GM12878 (cell line): ENCODE measurements around the gene GNGT2. TPM values are rescaled to one million over a fixed set of nuclear protein-coding genes. Genes with fewer than 3 reads are reported as not detected.
A peak's percentile ranks its signal among the peaks of the same experiment; 100 is the strongest.

Experiments used
- E4F1 ChIP-seq: fragments of 450-650 bp; IDR thresholded peaks from 2 replicates; pipeline ENCODE4 v1.6.1; 2018; ENCODE audit warnings: borderline replicate concordance, mild to moderate bottlenecking; ENCODE audit not compliant: partially characterized antibody
- EZH2 ChIP-seq: IDR thresholded peaks from 2 replicates; pipeline ENCODE4 v1.6.1; 2012; ENCODE audit warnings: low read depth, mild to moderate bottlenecking, control low read depth, inconsistent platforms, low read length, borderline replicate concordance; ENCODE audit not compliant: control insufficient read depth
- IRF5 ChIP-seq: fragments of 450-650 bp; IDR thresholded peaks from 2 replicates; pipeline ENCODE4 v1.6.1; 2017; ENCODE audit warnings: borderline replicate concordance
- MEF2A ChIP-seq: IDR thresholded peaks from 2 replicates; pipeline ENCODE4 v1.6.1; 2011; ENCODE audit warnings: low read depth, mild to moderate bottlenecking, low read length, moderate library complexity; ENCODE audit not compliant: insufficient read depth
- MEF2B ChIP-seq: fragments of 450-650 bp; IDR thresholded peaks from 2 replicates; pipeline ENCODE4 v1.6.1; 2018; ENCODE audit warnings: mild to moderate bottlenecking, moderate library complexity; ENCODE audit not compliant: partially characterized antibody, poor library complexity, severe bottlenecking
- NR2C1 ChIP-seq: fragments of 450-650 bp; IDR thresholded peaks from 2 replicates; pipeline ENCODE4 v1.6.1; 2017; ENCODE audit warnings: antibody characterized with exemption, mild to moderate bottlenecking, moderate library complexity
- TBL1XR1 ChIP-seq: IDR thresholded peaks from 2 replicates; pipeline ENCODE4 v1.6.1; 2012; ENCODE audit warnings: low read depth, low read length, improper control_type of control experiment
- polyA plus RNA-seq, 11 experiments: library from polyadenylated mRNA; depleted of rRNA in 4 of 11; unstranded in 6 of 11; stranded (reverse) in 5 of 11; fragments of >200 nt; fragmentation: Nextera tagmentation in 4 of 11; fragmentation: Illumina TruSeq in 1 of 11; extraction: Ambion mirVana in 4 of 11; extraction: Trizol in 1 of 11; gene quantifications; 1 replicate in 1 of 11; 2 replicates in 10 of 11; pipeline versions ENCODE4 v1.2.1 to v1.2.3, GENCODE V29; 2011 to 2016; ENCODE audit warnings: inconsistent platforms in 2 of 11, missing spikeins in 2 of 11, low read depth in 1 of 11
- total RNA-seq, 4 experiments: library from RNA; depleted of rRNA in 3 of 4; stranded (reverse); fragments of >200 nt in 3 of 4; fragmentation: Illumina TruSeq in 1 of 4; extraction: Trizol in 1 of 4; gene quantifications; 2 replicates each; pipeline versions ENCODE4 v1.2.1 to v1.2.3, GENCODE V29; 2013 to 2021

The GNGT2 gene
- total and polyA plus RNA-seq, 10 of the 15 experiments (the other 5 are each of a cell fraction or from before 2014, with no cell fraction given): 15.3 to 60.4 (median 32.0) TPM

- TF ChIP-seq E4F1: no peak
- no peak for TF ChIP-seq EZH2
- TF ChIP-seq IRF5: no peak
- peak; percentile 83 for TF ChIP-seq MEF2B
- TF ChIP-seq MEF2A: peak; percentile 83
- TF ChIP-seq NR2C1: no peak
- TF ChIP-seq TBL1XR1: no peak
Measured at GRCh38 chr17:49193513-49194296, 16.7 kb downstream of the GNGT2 start (continued).
